ENCODE results near the gene PMF1. TPM values are rescaled to one million over a fixed set of nuclear protein-coding genes. Genes with fewer than 3 reads are reported as not detected.

The PMF1 gene
- total RNA-seq, 1 donor from 2014 or later: 73.4 TPM

GRCh38 chr1:156191292-156191964, 21.4 kb upstream of the PMF1 start:
- Mint-ChIP-seq H3K9me3 (peaks cover 18% of the 10 kb centered on the region), H3K4me1 (peaks cover 16% of the 10 kb centered on the region), H3K4me3 (no peak overlapping the region), H3K36me3 (no peaks in the 10 kb centered on the region), H3K27ac (no peak overlapping the region), H3K27me3 (ENCODE audit: low read depth) (no peaks in the 10 kb centered on the region)
- no peak for DNase-seq (ENCODE audit: low spot score in 2 of 2, unreplicated experiment in 2 of 2)
- TF ChIP-seq CTCF (IDR thresholded peaks at IDR 0.05; ENCODE audit: unreplicated experiment): no peak

GRCh38 chr1:156193208-156193487, 19.7 kb upstream of the PMF1 start:
- H3K27ac Mint-ChIP-seq: peak overlapping the region; percentile 94

GRCh38 chr1:156193488-156194299, 19.1 kb upstream of the PMF1 start, which contains the start of gene SLC25A44:
SLC25A44 (plus strand) TSS chr1:156194104; CDS start chr1:156199848, 5,744 bp downstream.
- Mint-ChIP-seq H3K27me3 (ENCODE audit: low read depth) (no peaks in the 10 kb centered on the region), H3K36me3 (no peaks in the 10 kb centered on the region), H3K27ac (peak within 1 kb of the TSS; percentile 94), H3K4me1 (peaks cover 16% of the 10 kb centered on the region), H3K9me3 (peaks cover 8% of the 10 kb centered on the region), H3K4me3 (peak within 1 kb of the TSS; percentile 97)
- peak; percentile 63 for TF ChIP-seq CTCF (IDR thresholded peaks at IDR 0.05; ENCODE audit: unreplicated experiment)
- DNase-seq (ENCODE audit: low spot score in 2 of 2, unreplicated experiment in 2 of 2): peak; percentile 83 to 93

More at GRCh38 chr1:156193208-156193487, 19.7 kb upstream of the PMF1 start:
- Mint-ChIP-seq H3K36me3 (no peaks in the 10 kb centered on the region), H3K27me3 (ENCODE audit: low read depth) (no peaks in the 10 kb centered on the region), H3K4me1 (peaks cover 16% of the 10 kb centered on the region), H3K4me3 (peak overlapping the region; percentile 97), H3K9me3 (peaks cover 8% of the 10 kb centered on the region)
- TF ChIP-seq CTCF (IDR thresholded peaks at IDR 0.05; ENCODE audit: unreplicated experiment): no peak
- DNase-seq (ENCODE audit: low spot score in 2 of 2, unreplicated experiment in 2 of 2): no peak

- H3K9me3 Mint-ChIP-seq: peaks cover 3% of the 10 kb centered on the region
- H3K4me3 Mint-ChIP-seq: peak overlapping the region; percentile 97
Observed at GRCh38 chr1:156194300-156194652, 18.5 kb upstream of the PMF1 start.

GRCh38 chr1:156195853-156196252, 17.0 kb upstream of the PMF1 start:
- no peak for TF ChIP-seq CTCF (IDR thresholded peaks at IDR 0.05; ENCODE audit: unreplicated experiment)
- no peaks in the 10 kb centered on the region for H3K9me3 Mint-ChIP-seq
- no peak for DNase-seq (ENCODE audit: low spot score in 2 of 2, unreplicated experiment in 2 of 2)
- H3K4me3 Mint-ChIP-seq: peak overlapping the region; percentile 97
- H3K27ac Mint-ChIP-seq: no peak overlapping the region
- no peaks in the 10 kb centered on the region for H3K27me3 Mint-ChIP-seq (ENCODE audit: low read depth)
- peaks cover 16% of the 10 kb centered on the region for H3K4me1 Mint-ChIP-seq
- H3K36me3 Mint-ChIP-seq: no peaks in the 10 kb centered on the region

More at GRCh38 chr1:156194300-156194652, 18.5 kb upstream of the PMF1 start:
- no peak for TF ChIP-seq CTCF (IDR thresholded peaks at IDR 0.05; ENCODE audit: unreplicated experiment)
- peak overlapping the region; percentile 94 for H3K27ac Mint-ChIP-seq
- no peaks in the 10 kb centered on the region for H3K36me3 Mint-ChIP-seq
- no peaks in the 10 kb centered on the region for H3K27me3 Mint-ChIP-seq (ENCODE audit: low read depth)
- DNase-seq (ENCODE audit: low spot score in 2 of 2, unreplicated experiment in 2 of 2): no peak
- H3K4me1 Mint-ChIP-seq: peaks cover 16% of the 10 kb centered on the region
